Measurements from ENCODE around the gene MACF1. TPM values are rescaled to one million over a fixed set of nuclear protein-coding genes. Genes with fewer than 3 reads are reported as not detected.

MACF1 gene
- total and polyA plus RNA-seq, 8 donors, result 49.8 to 161 (median 89.1) TPM

GRCh38 chr1:39177706-39178105 lies 26.8 kb upstream of the MACF1 start:
- Histone ChIP-seq H3K27me3 (no peaks in the 10 kb centered on the region), H3K36me3 (no peaks in the 10 kb centered on the region), H3K27ac (peak overlapping the region in 3 of 4 donors; percentile 1 to 52 (median 32)), H3K4me3 (no peak overlapping the region), H3K9me3 (no peaks in the 10 kb centered on the region), H3K4me1 (peaks cover 24 to 37% (median 32%) of the 10 kb centered on the region in 3 donors)
- ATAC-seq, result no peak
- TF ChIP-seq CTCF (IDR thresholded peaks at IDR 0.05), result no peak
- WGBS, 2 donors, result 75 to 81% methylated on average over 3 of the region's 3 CpGs
- no peak for DNase-seq
- intact Hi-C loops (cut with DNase I), result loop anchor here in 1 of 3 donors (5.0 kb wide), 1 partner anchor 60 kb away; no protein-coding TSS in a partner anchor
- FAIRE-seq, result no peak

GRCh38 chr1:39178541-39179431 lies 25.7 kb upstream of the MACF1 start:
- DNase-seq (peak in 2 of 6 donors; percentile 29 to 44), ATAC-seq (peak; percentile 61 to 79 (median 71)), FAIRE-seq (no peak)
- WGBS, 2 donors, result 41% methylated on average over 6 of the region's 6 CpGs
- peak overlapping the region in 1 of 4 donors; percentile 1 for H3K4me3 ChIP-seq
- no peaks in the 10 kb centered on the region for H3K36me3 ChIP-seq
- H3K27ac ChIP-seq, result peak overlapping the region; percentile 24 to 81 (median 42)
- no peak for TF ChIP-seq CTCF (IDR thresholded peaks at IDR 0.05)
- H3K4me1 ChIP-seq, result peaks cover 18 to 36% (median 26%) of the 10 kb centered on the region in 3 donors
- intact Hi-C loops (cut with DNase I), result loop anchor here in 1 of 3 donors (5.0 kb wide), 1 partner anchor 61 kb away; no protein-coding TSS in a partner anchor
- no peaks in the 10 kb centered on the region for H3K27me3 ChIP-seq
- H3K9me3 ChIP-seq, result no peaks in the 10 kb centered on the region

GRCh38 chr1:39181311-39181710 lies 23.2 kb upstream of the MACF1 start:
- H3K9me3 ChIP-seq, result no peaks in the 10 kb centered on the region
- DNase-seq (no peak), ATAC-seq (no peak), FAIRE-seq (no peak)
- intact Hi-C loops (cut with DNase I), result no loop called here
- TF ChIP-seq CTCF (IDR thresholded peaks at IDR 0.05), result no peak
- peaks cover 6 to 32% (median 9%) of the 10 kb centered on the region in 3 donors for H3K4me1 ChIP-seq
- no peaks in the 10 kb centered on the region for H3K36me3 ChIP-seq
- WGBS, 2 donors, result 57 to 59% methylated on average over 3 of the region's 3 CpGs
- H3K27me3 ChIP-seq, result no peaks in the 10 kb centered on the region
- H3K4me3 ChIP-seq, result no peak overlapping the region
- H3K27ac ChIP-seq, result no peak overlapping the region

GRCh38 chr1:39182804-39183203 lies 21.7 kb upstream of the MACF1 start:
- Histone ChIP-seq H3K27me3 (no peaks in the 10 kb centered on the region), H3K27ac (no peak overlapping the region), H3K36me3 (no peaks in the 10 kb centered on the region), H3K4me1 (peaks cover 6 to 32% (median 9%) of the 10 kb centered on the region in 3 donors), H3K4me3 (no peak overlapping the region), H3K9me3 (no peaks in the 10 kb centered on the region)
- FAIRE-seq, result no peak
- no peak for ATAC-seq
- 91 to 92% methylated on average over 2 of the region's 2 CpGs for WGBS, 2 donors
- no peak for TF ChIP-seq CTCF (IDR thresholded peaks at IDR 0.05)
- intact Hi-C loops (cut with DNase I), result no loop called here
- no peak for DNase-seq

Data from pancreas (tissue), 10 donors.